Measurements from ENCODE around the gene CERS1.

CERS1 gene

GRCh38 chr19:18895824-18896341 is at the start of gene CERS1:
CERS1 (minus strand) TSS chr19:18896158; CDS start chr19:18896072, 86 bp downstream.
- peak in 1 of 2 experiments; percentile 58 for DNase-seq

- no peak for DNase-seq
These were observed 49.3 kb upstream of the CERS1 start for GRCh38 chr19:18945297-18945696.

DNA sequence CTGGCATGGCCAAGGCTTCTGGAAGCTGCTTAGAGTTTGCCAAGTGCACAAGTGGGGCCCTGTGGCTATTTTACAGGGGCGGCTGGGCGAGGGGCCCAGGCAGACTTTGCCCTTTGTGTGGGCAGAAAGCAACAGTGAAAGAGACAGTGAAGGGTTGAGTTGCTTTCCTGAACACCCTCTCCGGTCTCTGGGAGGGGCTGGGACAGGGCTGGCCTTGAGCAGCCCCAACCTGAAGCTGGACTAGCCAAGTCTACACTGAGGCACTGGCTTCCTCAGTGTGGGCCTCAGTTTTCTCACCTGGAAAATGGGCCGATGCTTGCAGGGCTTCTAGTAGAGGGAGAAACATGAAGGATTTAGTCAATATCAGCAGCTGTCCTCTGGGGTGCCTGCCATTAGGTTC is 47.5 kb upstream of the CERS1 start:
- no peak for DNase-seq

- DNase-seq = no peak
These were observed 46.7 kb upstream of the CERS1 start for GRCh38 chr19:18942692-18943091.

DNA sequence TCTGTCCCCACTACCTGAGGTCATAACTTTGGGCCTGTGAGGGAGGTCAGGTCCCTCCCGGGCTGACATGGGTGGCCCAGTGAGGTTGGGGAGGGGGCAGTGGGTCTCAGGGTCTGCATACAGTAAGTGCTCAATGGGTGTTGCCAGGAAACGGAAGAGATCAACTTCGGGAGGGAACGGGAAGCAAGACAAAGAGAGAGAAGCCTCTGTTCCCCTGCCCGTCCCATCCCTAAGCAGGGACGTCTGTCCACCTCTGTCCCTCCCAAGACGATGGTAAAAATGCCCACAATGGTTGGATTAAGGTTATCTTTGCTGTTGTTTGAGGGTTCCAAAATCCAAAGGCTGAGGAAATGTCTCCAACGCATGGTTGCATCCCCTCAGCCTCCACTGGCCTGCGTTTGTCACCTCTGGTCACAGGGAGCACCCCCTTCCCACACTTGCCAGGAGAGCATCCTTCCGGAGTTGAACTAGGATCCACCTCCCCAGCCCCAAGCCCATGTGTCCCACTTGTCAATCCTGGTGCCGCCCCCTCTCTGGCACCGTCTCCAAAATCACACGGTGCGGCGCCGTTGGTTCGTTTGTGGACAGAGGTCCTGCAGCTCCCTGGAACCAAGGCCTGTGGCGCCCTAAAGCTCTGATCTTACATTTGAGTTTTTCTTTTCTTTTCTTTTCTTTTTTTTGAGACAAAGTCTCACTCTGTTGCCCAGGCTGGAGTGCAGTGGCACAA is 45.8 kb upstream of the CERS1 start:
- DNase-seq = no peak

GRCh38 chr19:18940769-18941627 is 45.0 kb upstream of the CERS1 start, which contains the start of gene HOMER3:
HOMER3 (minus strand) TSS chr19:18941217; CDS start chr19:18938982, 2,235 bp downstream.
- peak in 1 of 2 experiments; percentile 55 for DNase-seq

GRCh38 chr19:18939922-18940768 is 44.2 kb upstream of the CERS1 start:
- no peak for DNase-seq

DNA sequence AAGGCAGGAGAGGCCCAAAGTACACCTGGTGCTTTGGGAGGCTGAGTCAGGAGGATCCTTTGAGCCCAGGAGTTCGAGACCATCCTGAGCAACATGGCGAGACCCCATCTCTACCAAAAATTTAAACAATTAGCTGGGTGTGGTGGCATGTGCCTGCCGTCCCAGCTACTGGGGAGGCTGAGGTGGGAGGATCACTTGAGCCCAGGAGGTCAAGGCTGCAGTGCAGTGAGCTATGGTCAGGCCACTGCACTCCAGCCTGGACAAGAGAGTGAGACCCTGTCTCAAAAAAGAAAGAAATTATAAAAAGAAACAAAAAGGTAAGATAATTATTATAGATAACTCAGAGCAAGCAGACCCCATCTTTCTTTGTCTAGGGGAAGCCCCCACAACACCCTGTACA is 43.2 kb upstream of the CERS1 start:
- DNase-seq = no peak

- DNase-seq = no peak
These were observed 37.3 kb upstream of the CERS1 start for GRCh38 chr19:18933297-18933696.

DNA sequence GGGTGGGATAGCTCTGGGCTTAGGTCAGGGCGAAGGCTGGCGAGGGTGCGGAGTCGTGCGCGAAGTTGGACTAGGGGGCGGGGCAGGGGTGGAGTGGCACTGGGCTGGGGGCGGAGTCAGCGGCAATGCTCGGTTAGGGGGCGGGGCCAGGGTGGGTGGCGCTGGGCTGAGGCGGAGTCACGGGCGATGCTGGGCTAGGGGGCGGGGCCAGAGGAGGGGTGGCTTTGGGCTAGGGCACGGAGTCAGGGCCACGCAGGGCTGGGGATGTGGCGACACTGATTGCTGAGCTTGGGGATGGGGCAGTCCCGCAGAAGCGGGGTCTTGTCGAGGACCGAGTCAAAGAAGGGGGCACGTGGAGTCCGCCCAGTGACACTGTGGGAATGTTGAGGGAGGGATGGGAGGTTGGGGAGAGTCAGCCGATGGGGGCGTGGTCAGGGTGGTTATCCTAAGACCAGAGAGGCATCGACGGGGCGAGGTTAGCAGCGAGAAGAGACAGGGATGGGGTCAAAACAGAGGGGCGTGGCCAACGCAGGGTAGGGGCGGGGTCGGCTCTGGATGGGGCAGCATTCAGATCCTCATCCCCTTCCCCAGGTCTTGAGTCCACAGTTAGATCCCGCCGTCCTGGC is 36.4 kb upstream of the CERS1 start:
- peak; percentile 47 to 85 for DNase-seq

DNA sequence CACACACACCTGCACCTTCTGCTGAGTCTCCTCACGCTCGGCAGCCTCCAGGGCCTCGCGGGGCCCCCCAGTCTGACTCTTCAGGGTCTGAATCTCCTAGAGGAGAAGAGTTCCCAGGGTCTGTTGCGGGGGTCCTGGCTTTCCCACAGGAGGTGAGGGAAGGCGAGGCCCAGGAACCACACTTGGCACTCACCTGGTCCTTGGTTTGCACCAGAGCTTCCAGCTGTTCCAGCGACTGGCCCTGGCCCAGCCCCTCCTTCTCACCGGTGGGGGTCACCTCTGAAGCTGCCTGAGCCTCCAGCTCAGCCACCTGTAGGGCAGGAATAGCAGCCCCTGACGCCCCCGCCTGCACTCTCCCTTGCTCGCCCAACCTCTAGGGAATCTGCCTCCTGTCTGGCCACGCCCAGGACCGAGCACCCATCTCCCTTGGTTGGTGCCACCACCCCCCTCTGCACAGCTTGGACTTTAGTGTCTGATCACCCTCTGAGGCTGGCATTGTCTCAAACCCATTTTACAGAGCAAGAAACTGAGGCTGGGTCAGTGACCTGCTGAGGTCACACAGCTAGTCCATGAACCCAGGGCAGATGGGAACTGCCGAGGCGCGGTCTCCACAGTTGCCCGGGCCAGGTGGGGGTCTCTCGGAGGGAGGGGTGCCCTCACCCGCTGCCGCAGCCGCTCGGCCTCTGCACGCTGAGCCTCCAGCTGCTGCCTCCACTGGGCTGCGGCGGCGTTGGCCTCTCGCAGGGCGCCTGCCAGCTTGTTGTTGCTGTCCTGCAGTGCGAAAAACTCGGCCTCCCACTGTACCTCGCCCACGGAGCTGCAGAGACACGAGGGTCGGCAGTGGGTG is 35.6 kb upstream of the CERS1 start:
- no peak for DNase-seq

GRCh38 chr19:18929311-18929710 is 33.4 kb upstream of the CERS1 start:
- no peak for DNase-seq

DNA sequence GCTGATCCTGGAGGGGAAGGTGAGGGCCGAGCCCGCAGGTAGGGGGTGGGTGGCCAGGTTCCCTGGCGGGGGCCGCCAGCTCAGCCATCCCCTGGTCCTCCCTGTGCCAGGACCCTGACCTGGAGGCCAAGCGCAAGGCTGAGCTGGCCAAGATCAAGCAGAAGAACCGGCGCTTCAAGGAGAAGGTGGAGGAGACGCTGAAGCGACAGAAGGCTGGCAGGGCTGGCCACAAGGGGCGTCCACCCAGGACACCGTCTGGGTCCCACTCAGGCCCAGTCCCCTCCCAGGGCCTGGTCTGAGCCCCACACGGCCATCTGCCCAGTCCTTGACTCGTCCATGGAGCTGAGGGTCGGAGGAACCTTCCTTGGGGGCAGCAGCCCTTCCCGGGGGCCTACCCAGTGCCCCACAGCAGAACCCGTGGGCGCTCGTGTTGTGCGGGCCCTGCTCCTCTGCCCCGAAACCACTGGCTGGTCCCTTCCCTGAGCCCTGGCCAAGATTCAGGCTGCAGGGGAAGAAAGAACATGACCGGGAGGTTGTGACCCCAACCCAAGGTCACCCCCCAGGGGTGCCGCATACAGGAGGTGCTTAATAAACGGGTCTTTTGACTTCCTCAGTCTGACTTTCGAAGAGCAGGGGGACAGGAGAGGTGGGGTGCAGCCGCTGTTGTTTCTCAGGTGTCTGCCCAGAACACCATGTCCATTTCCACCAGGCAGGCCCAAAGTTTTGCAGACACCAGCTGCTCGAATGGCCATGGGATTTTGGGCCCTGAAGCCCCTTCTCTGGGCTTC is 32.3 kb upstream of the CERS1 start:
- no peak for DNase-seq

DNA sequence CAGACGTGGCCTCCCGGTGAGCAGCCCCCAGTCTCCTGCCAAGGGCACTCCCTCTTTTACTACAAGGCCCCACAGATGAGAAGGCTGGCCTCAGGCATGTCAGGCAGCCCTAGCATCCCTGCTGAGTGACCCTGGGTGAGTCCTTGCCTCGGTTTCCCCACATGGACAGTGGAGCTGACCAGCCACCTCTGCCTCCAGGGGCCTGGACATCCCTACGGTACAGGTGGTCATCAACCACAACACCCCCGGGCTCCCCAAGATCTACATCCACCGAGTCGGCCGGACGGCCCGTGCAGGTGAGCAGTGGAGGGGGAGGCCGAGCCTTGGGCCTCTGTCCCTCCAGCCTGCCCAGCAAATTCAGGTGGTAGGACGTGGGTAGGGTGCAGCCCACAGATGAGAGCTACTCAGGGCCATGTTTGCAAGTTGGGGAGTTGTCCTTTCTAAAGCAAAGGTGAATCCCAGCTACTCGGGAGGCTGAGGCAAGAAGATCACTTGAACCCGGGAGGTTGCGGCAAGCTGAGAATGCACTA is 28.8 kb upstream of the CERS1 start:
- DNase-seq = no peak

GRCh38 chr19:18922228-18922985 is 26.4 kb upstream of the CERS1 start:
- no peak for DNase-seq

GRCh38 chr19:18921593-18921992 is 25.6 kb upstream of the CERS1 start:
- no peak for DNase-seq

GRCh38 chr19:18920400-18920799 is 24.4 kb upstream of the CERS1 start:
- DNase-seq = no peak

DNA sequence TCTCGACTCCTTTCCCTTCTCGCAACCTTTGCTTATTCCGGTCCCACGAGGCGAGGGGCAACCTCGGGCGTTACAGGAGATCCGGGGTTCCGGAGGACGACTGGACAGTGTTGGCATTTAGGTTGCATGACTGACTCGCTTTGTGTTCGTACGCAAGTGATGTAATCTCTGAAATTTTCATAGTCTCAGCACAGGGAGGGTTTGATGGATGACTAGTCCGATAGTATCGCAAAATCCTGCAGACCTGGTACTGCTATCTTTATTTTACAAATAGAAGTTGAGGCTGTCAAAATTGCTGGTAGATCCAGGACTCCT is 23.9 kb upstream of the CERS1 start:
- no peak for DNase-seq

GRCh38 chr19:18919086-18919899 is 23.3 kb upstream of the CERS1 start, which contains the start of the genes COPE and DDX49:
COPE (minus strand) TSS chr19:18919387; CDS start chr19:18919348, 39 bp downstream.
DDX49 (plus strand) TSS chr19:18919715; CDS start chr19:18919742, 27 bp downstream.
- DNase-seq = peak; percentile 97 to 99
